RWPE1 (cell line): ENCODE measurements around the gene RARB.

Source experiments
- CTCF ChIA-PET: fragments of 350-600 bp; sonication (Branson Sonifier 250); formaldehyde crosslinking; extraction: SDS; loops from one replicate; lab custom pipeline; 2021; lab: Yijun Ruan, JAX
- POLR2A ChIA-PET: fragments of 400-600 bp; formaldehyde crosslinking; extraction: SDS; loops from one replicate; lab custom pipeline; 2020; ENCODE audit warnings: antibody characterized with exemption; ENCODE audit not compliant: low non-redundant PET; lab: Yijun Ruan, JAX
- DNase-seq: peaks from one replicate; pipeline ENCODE4 v3.0.0; 2012; ENCODE audit warnings: low spot score
- H3K27ac ChIP-seq: fragments of 450-650 bp; 2 replicates; pipeline ENCODE4 v1.5.1; 2017
- TF ChIP-seq, protein P1 (sequence below): fragments of 450-650 bp; conservative IDR thresholded peaks from 2 replicates; pipeline ENCODE4 v1.5.1; 2017; ENCODE audit warnings: low read depth, mild to moderate bottlenecking

Gene RARB

DNA sequence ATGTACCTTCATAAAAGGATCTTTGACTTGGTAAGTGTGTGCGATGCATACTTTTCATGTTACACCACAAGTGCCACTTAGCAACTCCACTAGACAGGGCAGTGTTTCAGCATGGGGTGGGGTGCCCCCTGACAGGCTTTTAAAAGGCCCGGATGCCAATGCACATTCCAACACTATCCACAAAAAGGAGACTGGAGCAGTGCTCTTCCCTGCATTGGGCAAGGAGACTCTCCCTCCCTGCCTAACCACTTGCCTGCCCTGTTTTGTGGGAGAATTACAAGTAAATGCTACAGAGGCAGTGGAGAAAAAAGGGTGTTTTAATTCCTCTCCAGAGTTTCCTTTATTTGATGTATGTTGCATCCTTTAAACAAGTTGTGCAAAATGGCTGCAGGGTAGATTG, 1.7 kb upstream of the RARB start:
- ChIA-PET CTCF (no interaction called here), POLR2A (no interaction called here)
- H3K27ac ChIP-seq = no peak overlapping the region
- TF ChIP-seq, protein P1, sequence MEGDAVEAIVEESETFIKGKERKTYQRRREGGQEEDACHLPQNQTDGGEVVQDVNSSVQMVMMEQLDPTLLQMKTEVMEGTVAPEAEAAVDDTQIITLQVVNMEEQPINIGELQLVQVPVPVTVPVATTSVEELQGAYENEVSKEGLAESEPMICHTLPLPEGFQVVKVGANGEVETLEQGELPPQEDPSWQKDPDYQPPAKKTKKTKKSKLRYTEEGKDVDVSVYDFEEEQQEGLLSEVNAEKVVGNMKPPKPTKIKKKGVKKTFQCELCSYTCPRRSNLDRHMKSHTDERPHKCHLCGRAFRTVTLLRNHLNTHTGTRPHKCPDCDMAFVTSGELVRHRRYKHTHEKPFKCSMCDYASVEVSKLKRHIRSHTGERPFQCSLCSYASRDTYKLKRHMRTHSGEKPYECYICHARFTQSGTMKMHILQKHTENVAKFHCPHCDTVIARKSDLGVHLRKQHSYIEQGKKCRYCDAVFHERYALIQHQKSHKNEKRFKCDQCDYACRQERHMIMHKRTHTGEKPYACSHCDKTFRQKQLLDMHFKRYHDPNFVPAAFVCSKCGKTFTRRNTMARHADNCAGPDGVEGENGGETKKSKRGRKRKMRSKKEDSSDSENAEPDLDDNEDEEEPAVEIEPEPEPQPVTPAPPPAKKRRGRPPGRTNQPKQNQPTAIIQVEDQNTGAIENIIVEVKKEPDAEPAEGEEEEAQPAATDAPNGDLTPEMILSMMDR = no peak
- no peak for DNase-seq

DNA sequence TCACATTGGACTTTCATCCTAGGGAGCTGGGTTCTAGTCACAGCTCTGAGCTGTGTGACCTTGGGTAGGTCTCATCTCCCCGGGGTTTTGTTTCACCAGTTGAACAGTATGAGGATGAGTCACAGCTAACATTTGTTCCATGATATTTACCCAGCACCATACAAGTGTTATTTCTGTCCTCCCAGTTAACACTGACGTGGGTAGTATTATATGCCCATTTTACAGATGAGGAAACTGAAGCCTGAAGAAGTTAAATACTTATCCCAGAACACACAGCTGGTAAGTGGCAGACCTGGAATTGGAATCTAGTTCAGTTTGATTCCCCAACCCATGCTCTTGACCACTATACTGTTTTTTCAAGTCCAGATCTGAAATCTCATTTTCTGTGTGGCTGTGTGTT, 908 bp upstream of the RARB start:
- POLR2A ChIA-PET = no interaction called here
- H3K27ac ChIP-seq = no peak overlapping the region
- CTCF ChIA-PET = no interaction called here
- TF ChIP-seq, protein P1 = no peak
- DNase-seq = no peak

DNA sequence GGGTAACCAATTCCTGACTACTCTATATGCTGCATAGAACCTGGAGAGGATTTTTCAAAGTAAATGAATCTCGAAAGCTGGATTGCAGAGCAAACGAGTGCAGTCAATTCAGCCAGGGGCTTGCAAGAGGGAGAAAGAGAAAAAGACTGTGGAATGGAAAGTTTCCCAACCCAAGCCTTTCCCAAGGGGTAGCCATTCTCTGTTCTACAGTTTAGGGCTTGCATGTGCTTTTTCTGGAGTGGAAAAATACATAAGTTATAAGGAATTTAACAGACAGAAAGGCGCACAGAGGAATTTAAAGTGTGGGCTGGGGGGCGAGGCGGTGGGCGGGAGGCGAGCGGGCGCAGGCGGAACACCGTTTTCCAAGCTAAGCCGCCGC, 511 bp upstream of the RARB start:
- H3K27ac ChIP-seq = no peak overlapping the region
- ChIA-PET POLR2A (no interaction called here), CTCF (interaction anchor here (0.6 kb wide), 1 partner anchor 22 kb away, joined by 3 read pairs; no protein-coding TSS in a partner anchor)
- TF ChIP-seq, protein P1 = no peak
- no peak for DNase-seq

DNA sequence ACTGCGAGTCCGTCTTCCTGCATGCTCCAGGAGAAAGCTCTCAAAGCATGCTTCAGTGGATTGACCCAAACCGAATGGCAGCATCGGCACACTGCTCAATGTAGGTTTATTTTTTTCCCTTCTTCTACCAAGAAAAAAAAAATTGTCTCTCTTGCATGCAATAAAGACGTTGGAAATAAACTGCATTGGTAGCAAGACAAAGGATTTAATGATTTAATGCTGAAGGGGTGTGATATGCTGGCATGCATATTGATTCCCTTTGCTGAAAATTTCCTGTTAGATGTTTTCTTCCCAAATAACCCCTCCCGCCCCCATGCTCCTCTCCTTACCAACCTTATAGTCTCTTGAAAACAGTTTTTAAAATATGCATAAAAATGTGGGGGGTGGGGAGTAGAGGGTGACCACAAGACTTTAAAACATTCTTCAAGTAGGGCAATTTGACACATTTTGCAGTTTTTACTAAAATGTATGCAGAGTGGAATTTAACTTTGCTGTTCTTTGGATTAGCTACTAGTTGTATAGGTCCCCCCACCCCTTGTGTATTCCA, 799 bp downstream of the RARB start:
- no peak overlapping the region for H3K27ac ChIP-seq
- no peak for DNase-seq
- TF ChIP-seq, protein P1 = no peak
- POLR2A ChIA-PET = no interaction called here
- CTCF ChIA-PET = interaction anchor here (0.6 kb wide), 1 partner anchor 90 kb away, joined by 3 read pairs; no protein-coding TSS in a partner anchor

DNA sequence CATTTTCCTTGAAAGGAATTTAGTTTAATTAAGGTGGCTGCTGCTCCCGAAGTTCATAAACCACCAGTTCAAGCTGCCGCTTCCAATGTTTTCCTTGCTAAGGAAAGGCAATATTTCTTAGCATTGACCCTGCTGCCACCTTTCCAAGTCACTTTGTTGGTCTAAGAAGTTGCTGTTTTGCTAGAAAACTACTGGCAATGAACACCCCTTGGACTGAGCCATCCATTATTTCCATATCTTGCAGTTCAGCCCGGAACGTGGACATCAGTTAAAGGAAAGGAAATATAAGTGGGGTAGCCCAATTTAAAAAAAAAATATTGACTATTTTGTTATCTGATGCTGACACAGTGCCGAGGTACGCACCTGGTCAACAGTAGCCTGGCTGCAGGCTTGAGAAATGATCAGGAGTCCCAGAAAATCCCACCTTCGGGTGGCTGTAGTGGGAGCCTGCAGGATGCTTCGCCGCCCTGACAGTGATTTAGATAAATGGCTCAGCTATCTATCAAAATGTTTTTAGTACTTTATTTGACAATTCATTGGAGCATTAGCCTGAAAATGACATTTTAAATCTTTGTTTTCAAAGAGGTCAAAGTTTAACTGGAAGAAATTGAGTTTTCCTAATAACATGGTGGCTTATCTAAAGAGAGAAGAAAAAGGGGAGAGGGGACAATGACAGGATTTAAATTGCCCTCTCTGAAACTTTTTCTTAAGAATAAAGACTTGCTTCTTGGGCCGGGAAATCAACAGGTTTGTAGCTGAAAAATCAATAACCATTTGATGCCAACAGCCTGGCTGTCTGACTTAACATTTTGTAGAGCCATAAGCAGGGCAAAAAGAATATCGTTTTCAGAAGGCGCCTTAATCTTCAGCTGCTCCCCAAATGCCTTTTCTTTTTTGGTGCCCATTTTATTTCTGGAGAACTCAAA, 1.6 kb downstream of the RARB start:
- no peak for DNase-seq
- ChIA-PET CTCF (no interaction called here), POLR2A (no interaction called here)
- TF ChIP-seq, protein P1 = no peak
- no peak overlapping the region for H3K27ac ChIP-seq

DNA sequence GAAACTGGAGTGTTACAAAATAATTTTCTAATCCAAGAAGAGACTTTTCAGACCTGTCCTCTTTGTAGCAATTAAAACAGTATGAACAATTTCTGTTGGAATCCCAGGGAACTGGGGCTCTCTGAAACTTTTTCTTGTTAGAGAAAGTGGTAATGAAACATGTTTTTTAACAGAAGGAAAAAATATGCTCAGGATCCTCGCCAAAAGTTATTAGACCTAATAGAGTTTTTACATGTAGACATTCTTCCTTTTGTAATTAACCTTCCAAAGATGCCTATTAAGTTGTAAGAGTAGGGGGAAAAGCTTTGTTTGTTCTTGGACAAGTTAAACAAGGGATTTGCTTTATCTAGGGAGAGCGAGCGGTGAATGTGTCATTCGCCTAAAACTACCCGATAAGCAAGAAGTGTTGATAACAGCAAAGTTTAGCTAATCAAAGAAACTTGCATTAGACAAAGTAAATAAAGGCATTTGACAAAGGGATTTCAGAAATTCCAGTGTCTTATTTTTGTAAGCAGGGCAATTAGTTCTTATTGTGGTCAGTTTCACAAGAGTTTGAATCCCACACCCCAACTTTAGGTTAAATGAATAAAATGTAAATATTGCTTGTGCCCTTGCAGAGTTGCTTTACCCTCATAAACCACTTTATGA, 2.3 kb downstream of the RARB start:
- TF ChIP-seq, protein P1 = no peak
- CTCF ChIA-PET = no interaction called here

More for the DNA sequence above, 2.3 kb downstream of the RARB start:
- DNase-seq = no peak
- POLR2A ChIA-PET = no interaction called here
- no peak overlapping the region for H3K27ac ChIP-seq
